Right forelimb (tissue), 1 donor: Measurements from ENCODE around the gene SYT15.
"Not testable (repeated sequence)": the region's sequence is repeated elsewhere in the genome, so short reads cannot be mapped to it uniquely, and the experiment has no call there.

Source experiments
- DNase-seq: peaks from one replicate; pipeline ENCODE4 v3.0.0-alpha.2; 2018

The SYT15 gene

DNA sequence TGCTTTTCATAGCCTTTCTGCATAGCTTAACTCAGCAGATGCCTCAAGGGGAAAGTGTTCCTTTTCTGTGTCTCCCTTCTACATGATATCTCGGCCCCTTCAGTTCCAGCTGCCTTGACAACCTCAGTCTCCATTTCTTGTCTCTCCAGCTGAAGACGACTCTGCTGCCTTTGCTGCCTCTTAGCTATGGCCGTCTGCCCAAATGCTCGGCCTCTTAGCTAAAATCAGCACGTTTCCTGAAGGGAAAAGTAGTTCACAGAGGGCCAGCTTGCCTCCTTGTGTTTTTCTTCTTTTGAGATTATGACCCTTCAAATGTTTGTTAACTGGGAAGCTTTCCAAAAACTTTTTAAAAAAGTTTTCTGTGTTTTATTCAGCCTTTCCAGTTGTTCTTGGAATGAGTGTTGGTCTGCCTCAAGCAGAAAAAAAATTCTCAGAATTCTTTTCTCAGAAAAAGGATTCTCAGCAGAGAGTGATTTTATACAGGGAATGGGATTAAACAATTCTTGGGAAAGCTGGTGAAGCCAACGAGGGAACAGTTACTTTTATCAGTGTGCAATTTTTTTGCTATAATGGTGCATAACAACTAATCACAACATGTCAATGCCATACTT lies 15.6 kb downstream of the SYT15 start:
- not testable (repeated sequence) for DNase-seq

DNA sequence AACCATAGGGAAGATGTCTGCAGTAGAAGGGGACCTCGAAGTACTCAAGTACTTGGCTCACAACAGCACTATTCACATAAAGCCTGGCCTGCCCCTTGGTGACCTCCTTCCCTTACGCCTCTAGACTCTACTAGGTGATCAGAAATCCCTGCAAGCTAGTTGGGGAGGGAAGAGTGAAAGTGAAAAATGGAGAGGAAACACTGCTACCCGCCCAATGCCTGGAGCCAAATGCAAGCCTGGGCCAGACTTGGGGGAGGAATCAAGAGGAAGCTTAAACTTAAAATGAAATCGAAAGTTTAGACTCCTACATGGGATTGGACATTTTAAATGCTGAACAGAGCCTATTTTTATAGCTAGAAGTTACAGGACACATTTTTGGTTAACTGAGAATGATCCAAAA lies 17.6 kb downstream of the SYT15 start:
- DNase-seq: peak; percentile 41

DNA sequence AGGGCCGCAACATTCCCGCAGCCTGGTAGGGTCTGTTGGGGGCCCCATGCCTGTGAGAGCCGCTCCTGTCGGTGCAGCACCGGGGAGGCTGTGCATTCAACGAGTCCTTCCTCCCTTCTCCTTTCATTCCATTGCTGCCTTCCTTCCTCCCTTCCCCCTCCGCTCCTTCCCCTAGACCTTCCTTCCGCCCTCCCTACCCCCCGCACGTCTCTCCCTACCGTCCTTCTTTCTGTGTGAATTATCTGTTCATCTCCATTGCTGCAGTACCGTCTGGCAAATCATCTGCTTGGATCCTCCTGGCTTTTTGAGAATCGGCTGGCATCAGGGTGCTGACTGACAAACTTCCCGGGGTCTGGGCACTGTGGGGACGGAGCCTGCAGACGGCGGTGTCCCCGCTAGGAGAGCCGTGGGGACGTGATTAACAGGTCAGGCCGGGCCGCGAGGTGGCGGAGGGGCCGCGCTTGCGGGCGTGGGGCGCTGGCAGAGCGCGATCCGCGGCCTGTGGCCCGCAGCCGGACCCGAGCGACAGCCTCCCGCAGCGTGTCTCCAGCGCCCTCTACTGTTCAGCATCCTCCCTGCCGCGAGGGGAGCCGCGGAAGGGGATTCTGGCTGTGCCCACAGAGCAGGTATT lies 18.8 kb downstream of the SYT15 start:
- not testable (repeated sequence) for DNase-seq

DNA sequence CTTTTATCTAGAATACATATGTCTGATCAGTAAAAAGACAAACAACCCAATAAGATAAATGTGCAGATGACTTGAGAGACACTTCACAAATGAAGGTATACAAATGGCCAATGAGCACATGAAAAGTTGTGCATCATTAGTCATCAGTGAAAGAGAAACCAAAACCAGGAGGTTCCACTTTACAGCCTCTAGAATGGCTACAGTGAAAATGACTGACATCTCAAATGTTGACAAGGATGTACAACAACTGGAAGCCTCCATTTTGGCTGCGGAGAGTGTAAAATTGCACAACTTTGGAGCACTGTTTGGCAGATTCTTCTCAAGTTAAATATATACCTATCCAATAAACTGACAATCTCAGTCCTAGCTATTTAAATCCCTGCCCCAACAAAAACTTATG lies 21.6 kb downstream of the SYT15 start:
- not testable (repeated sequence) for DNase-seq

- not testable (repeated sequence) for DNase-seq
Measured at GRCh38 chr10:46615540-46615939, 36.6 kb downstream of the SYT15 start.

DNA sequence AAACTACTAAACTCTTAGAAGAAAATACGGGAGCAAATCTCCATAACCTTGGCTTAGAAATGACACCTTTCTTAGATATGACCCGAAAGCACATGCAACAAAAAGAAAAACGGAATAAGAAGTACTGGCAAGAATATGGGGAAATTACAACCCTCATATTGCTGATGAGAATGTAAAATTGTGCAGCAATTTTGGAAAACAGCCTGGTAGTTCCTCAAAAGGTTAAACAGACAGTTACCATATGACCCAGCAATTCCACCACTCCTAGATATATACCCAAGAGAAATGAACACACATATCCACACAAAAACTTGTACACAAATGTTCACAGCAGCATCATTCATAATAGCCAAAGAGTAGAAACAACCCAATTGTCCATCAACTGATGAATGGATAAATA lies 37.3 kb downstream of the SYT15 start:
- not testable (repeated sequence) for DNase-seq

DNA sequence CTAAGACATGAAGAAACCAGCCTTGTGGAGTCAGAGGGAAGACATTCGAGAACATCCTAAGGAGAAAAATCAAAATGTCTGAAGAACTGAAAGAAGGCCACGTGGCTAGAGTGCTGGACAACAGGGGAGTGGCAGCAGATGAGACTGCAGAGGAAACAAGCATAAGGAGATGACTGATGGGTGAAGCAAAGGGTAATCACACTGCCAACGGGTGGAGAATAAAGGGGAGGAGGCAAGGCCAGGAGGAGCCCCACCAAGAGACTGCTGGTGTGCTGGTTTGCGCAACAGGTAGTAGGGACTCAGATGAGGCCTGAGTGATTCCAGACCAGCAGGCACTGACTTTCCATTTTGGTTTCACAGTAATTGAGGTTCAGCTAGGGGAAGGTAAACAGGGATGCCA lies 38.2 kb downstream of the SYT15 start:
- DNase-seq: not testable (repeated sequence)

GRCh38 chr10:46617913-46618312 lies 39.0 kb downstream of the SYT15 start:
- not testable (repeated sequence) for DNase-seq

GRCh38 chr10:46623899-46624654 lies 45.1 kb downstream of the SYT15 start:
- not testable (repeated sequence) for DNase-seq

DNA sequence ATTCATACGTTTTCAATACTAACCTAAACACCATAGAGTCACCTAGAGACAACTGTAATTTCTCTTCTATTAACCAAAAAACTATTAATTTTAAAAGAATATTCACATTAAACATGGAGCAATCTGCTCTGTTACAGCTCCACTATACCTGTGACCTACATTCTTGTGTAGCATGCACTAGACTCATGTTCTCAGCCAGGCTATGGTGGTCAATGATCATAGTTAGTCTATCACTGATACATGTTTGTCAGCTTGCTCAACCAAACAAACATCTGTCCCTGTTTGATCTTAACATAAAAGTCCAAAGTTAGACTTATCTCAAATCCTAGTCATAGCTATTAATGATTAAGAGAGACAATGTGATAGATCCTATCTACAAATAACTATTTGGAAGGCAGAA lies 50.9 kb downstream of the SYT15 start:
- DNase-seq: not testable (repeated sequence)

GRCh38 chr10:46630816-46631215 lies 51.9 kb downstream of the SYT15 start:
- DNase-seq: not testable (repeated sequence)

DNA sequence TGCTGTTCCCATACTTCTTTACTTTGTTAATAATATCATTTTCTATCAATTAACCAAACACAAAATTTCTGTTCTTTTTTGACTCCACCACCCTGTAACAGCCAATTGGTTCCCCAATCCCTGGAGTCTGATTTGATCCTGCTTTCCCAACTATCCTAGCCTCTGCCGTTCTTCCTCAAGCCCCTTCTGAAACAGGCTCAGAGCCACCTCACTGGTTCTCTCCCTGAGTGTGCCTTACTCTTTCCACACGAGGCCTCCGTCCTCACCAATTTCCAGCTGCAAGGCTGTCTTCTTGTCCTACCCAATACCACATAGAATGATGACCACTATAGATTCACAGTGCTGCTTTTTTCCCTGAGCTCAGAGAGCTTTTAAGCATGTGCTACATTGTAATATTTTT lies 52.8 kb downstream of the SYT15 start:
- DNase-seq: not testable (repeated sequence)

DNA sequence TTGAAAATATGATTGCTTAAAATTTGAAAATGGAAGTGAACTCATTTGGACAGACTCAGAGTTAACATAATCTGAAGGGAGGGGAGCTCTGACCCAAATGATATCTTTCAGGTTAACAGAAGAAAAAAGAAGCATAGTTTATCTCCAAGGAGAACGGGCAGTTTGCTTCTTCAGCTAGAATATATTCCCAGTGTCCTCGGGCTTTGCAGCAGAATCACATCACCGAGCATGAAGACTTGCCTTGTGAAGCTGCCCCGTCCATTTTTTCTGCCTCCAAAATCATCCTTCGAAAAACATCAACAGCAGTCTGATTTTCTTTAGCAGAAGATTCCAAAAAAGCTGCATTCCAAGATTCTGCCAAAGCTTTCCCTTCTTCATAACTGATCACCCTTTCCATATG lies 55.8 kb downstream of the SYT15 start:
- DNase-seq: not testable (repeated sequence)

DNA sequence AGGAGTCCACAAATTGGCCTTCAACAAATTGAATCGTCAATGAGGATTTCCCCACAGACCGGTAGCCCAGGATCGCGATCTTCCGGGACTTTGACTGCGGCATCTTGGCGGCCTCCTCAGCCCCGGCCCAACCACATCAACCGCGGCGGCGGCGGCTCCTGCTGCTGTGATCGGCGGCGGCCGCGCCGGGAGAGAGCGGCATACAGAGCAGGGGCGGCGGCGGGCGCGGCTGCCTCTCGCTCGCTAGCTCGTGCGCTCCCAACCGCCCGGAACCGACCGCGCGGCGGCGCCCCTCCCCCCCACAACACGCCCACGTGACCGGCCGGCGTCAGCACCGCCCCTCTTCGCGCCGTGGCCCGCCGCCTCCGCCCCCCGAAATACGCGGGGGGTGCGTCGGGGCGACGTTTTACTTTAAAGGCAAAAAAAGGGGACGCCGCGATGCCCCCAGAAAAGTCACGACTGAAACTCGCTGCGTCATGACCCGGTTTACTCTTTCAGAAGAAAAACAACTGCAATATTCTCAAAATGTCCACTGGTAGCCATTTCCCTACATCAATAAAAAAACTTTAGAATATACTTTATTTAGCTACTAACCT lies 56.5 kb downstream of the SYT15 start:
- not testable (repeated sequence) for DNase-seq

DNA sequence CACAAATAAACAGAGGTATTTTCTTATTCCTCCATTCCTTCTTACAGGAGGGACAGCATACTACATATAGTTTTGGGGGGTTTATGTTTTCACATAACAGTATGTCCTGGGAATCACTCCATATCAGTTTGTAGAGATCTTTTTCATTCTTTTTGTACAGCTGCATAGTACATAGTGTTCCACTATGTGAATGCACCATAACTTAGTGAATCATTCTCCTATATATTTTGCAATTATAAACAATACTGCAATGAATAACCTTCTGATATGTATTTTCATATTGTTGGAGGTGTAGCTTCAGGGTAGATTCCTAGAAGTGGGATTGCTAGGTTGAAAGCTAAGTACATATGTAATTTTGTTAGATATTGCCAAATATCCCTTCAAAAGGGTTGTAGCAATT lies 61.1 kb downstream of the SYT15 start:
- not testable (repeated sequence) for DNase-seq
